ENCODE measurements around the gene MIGA1.

GRCh38 chr1:77781683-77782082 is 2.2 kb downstream of the MIGA1 start:
- TF ChIP-seq HES4 (CRISPR knock-in tag; IDR thresholded peaks at IDR 0.05; ENCODE audit: borderline replicate concordance) (no peak), SP1 (IDR thresholded peaks at IDR 0.05) (no peak), SP1 (CRISPR knock-in tag; IDR thresholded peaks at IDR 0.05) (no peak), ZNF260 (CRISPR knock-in tag; IDR thresholded peaks at IDR 0.05; ENCODE audit: borderline replicate concordance, low read depth) (no peak), FOSL2 (CRISPR knock-in tag; IDR thresholded peaks at IDR 0.05) (no peak), HCFC1 (IDR thresholded peaks at IDR 0.05; ENCODE audit: low read depth, low read length) (no peak), CENPT (CRISPR knock-in tag; IDR thresholded peaks at IDR 0.05; ENCODE audit: low read depth) (no peak), ZNF367 (CRISPR knock-in tag; IDR thresholded peaks at IDR 0.05; ENCODE audit: borderline replicate concordance) (no peak), ZNF30 (CRISPR knock-in tag; IDR thresholded peaks at IDR 0.05) (no peak), HNRNPH1 (optimal IDR thresholded peaks at IDR 0.05; ENCODE audit: low read depth, low read length) (no peak), CTCF (CRISPR knock-in tag; IDR thresholded peaks at IDR 0.05) (no peak), POLR2A (IDR thresholded peaks at IDR 0.05; ENCODE audit: insufficient read depth in 1 of 2, low read depth in 2 of 2, low read length in 2 of 2) (no peak)
- TF ChIP-seq, protein P1, sequence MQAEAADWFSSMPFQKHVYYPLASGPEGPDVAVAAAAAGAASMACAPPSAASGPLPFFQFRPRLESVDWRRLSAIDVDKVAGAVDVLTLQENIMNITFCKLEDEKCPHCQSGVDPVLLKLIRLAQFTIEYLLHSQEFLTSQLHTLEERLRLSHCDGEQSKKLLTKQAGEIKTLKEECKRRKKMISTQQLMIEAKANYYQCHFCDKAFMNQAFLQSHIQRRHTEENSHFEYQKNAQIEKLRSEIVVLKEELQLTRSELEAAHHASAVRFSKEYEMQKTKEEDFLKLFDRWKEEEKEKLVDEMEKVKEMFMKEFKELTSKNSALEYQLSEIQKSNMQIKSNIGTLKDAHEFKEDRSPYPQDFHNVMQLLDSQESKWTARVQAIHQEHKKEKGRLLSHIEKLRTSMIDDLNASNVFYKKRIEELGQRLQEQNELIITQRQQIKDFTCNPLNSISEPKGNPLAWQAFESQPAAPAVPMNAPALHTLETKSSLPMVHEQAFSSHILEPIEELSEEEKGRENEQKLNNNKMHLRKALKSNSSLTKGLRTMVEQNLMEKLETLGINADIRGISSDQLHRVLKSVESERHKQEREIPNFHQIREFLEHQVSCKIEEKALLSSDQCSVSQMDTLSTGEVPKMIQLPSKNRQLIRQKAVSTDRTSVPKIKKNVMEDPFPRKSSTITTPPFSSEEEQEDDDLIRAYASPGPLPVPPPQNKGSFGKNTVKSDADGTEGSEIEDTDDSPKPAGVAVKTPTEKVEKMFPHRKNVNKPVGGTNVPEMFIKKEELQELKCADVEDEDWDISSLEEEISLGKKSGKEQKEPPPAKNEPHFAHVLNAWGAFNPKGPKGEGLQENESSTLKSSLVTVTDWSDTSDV (CRISPR knock-in tag; IDR thresholded peaks at IDR 0.05), result no peak
- TF ChIP-seq, protein P2, sequence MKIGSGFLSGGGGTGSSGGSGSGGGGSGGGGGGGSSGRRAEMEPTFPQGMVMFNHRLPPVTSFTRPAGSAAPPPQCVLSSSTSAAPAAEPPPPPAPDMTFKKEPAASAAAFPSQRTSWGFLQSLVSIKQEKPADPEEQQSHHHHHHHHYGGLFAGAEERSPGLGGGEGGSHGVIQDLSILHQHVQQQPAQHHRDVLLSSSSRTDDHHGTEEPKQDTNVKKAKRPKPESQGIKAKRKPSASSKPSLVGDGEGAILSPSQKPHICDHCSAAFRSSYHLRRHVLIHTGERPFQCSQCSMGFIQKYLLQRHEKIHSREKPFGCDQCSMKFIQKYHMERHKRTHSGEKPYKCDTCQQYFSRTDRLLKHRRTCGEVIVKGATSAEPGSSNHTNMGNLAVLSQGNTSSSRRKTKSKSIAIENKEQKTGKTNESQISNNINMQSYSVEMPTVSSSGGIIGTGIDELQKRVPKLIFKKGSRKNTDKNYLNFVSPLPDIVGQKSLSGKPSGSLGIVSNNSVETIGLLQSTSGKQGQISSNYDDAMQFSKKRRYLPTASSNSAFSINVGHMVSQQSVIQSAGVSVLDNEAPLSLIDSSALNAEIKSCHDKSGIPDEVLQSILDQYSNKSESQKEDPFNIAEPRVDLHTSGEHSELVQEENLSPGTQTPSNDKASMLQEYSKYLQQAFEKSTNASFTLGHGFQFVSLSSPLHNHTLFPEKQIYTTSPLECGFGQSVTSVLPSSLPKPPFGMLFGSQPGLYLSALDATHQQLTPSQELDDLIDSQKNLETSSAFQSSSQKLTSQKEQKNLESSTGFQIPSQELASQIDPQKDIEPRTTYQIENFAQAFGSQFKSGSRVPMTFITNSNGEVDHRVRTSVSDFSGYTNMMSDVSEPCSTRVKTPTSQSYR (CRISPR knock-in tag; IDR thresholded peaks at IDR 0.05; ENCODE audit: borderline replicate concordance), result no peak
- TF ChIP-seq, protein P3, sequence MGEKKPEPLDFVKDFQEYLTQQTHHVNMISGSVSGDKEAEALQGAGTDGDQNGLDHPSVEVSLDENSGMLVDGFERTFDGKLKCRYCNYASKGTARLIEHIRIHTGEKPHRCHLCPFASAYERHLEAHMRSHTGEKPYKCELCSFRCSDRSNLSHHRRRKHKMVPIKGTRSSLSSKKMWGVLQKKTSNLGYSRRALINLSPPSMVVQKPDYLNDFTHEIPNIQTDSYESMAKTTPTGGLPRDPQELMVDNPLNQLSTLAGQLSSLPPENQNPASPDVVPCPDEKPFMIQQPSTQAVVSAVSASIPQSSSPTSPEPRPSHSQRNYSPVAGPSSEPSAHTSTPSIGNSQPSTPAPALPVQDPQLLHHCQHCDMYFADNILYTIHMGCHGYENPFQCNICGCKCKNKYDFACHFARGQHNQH (CRISPR knock-in tag; IDR thresholded peaks at IDR 0.05), result no peak

Measured in HepG2 (cell line).